ENCODE measurements around the gene CDK5. TPM values are rescaled to one million over a fixed set of nuclear protein-coding genes. Genes with fewer than 3 reads are reported as not detected.
"Not testable (repeated sequence)": the region's sequence is repeated elsewhere in the genome, so short reads cannot be mapped to it uniquely, and the experiment has no call there.

The CDK5 gene
- total RNA-seq, 2 donors from 2014 or later, result 4.7 TPM

DNA sequence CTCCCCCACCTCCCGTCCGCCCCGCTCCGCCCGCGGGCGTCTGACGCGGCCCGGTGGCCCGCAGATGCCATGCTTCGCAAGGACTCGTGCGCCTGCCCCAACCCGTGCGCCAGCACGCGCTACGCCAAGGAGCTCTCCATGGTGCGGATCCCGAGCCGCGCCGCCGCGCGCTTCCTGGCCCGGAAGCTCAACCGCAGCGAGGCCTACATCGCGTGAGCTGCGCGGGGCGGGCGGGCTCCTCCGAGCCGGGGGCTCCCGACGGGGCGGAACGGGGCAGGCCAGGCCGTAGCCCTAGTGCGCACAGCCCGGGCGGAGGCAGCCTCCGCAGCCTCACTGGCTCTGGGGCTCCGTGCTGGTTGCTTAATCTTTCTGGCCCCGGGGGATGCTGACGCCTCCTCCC lies 6.6 kb downstream of the CDK5 start:
- peaks cover 16% of the 10 kb centered on the region for H3K4me1 Mint-ChIP-seq
- DNase-seq (peak; percentile 30 to 49 (median 40)), ATAC-seq (peak; percentile 89)
- H3K4me3 Mint-ChIP-seq, result no peak overlapping the region
- H3K9me3 ChIP-seq (ENCODE audit: control insufficient read depth, low read length, poor library complexity, severe bottlenecking), result no peaks in the 10 kb centered on the region
- H3K27ac Mint-ChIP-seq, result no peak overlapping the region
- peaks cover 5% of the 10 kb centered on the region for H3K27me3 Mint-ChIP-seq
- H3K36me3 Mint-ChIP-seq (ENCODE audit: low read depth), result no peaks in the 10 kb centered on the region

GRCh38 chr7:151048911-151049463 lies 8.7 kb downstream of the CDK5 start:
- no peak for DNase-seq
- Mint-ChIP-seq H3K27ac (no peak overlapping the region), H3K27me3 (peaks cover 5% of the 10 kb centered on the region), H3K4me1 (peaks cover 13% of the 10 kb centered on the region), H3K36me3 (ENCODE audit: low read depth) (no peaks in the 10 kb centered on the region), H3K4me3 (no peak overlapping the region)
- no peak for ATAC-seq
- H3K9me3 ChIP-seq (ENCODE audit: control insufficient read depth, low read length, poor library complexity, severe bottlenecking), result no peaks in the 10 kb centered on the region

- peaks cover 10% of the 10 kb centered on the region for H3K4me1 Mint-ChIP-seq
- H3K27me3 Mint-ChIP-seq, result peaks cover 5% of the 10 kb centered on the region
- H3K27ac Mint-ChIP-seq, result no peak within 1 kb of the TSS
- H3K4me3 Mint-ChIP-seq, result no peak within 1 kb of the TSS
- ATAC-seq, result no peak
- no peaks in the 10 kb centered on the region for H3K9me3 ChIP-seq (ENCODE audit: control insufficient read depth, low read length, poor library complexity, severe bottlenecking)
- no peaks in the 10 kb centered on the region for H3K36me3 Mint-ChIP-seq (ENCODE audit: low read depth)
- DNase-seq, result no peak
Observed at GRCh38 chr7:151047976-151048815, 9.5 kb downstream of the CDK5 start, which contains the start of gene ASIC3. Gene ASIC3 (plus strand): TSS chr7:151048531. CDS start chr7:151048886, 355 bp downstream.

GRCh38 chr7:151046603-151047573 lies 10.8 kb downstream of the CDK5 start:
- H3K9me3 ChIP-seq (ENCODE audit: control insufficient read depth, low read length, poor library complexity, severe bottlenecking), result no peaks in the 10 kb centered on the region
- Mint-ChIP-seq H3K4me1 (peaks cover 4% of the 10 kb centered on the region), H3K4me3 (no peak overlapping the region), H3K27ac (no peak overlapping the region), H3K27me3 (no peaks in the 10 kb centered on the region), H3K36me3 (ENCODE audit: low read depth) (no peaks in the 10 kb centered on the region)
- ATAC-seq (no peak), DNase-seq (no peak)

DNA sequence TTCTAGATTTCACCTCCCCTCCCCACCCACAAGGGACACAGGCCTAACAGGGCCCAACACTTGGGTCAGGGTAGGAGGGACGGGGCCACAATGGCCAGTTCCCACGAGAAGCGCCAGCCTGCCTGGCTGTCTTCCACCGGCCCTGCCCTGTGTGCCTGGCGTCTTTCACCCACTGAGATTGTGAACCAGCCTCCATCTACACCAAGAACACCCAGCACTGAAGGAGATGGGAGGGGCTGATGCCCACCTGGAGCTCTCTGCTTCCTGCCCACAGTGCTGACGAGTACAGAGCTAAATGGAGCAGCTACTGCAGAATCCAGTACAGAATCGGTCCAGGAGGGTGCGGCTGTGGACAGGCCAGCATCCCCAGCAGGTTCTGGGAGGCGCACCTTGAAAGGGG lies 11.7 kb downstream of the CDK5 start:
- no peaks in the 10 kb centered on the region for H3K36me3 Mint-ChIP-seq (ENCODE audit: low read depth)
- DNase-seq (no peak), ATAC-seq (no peak)
- no peaks in the 10 kb centered on the region for H3K27me3 Mint-ChIP-seq
- H3K27ac Mint-ChIP-seq, result no peak overlapping the region
- H3K9me3 ChIP-seq (ENCODE audit: control insufficient read depth, low read length, poor library complexity, severe bottlenecking), result no peaks in the 10 kb centered on the region
- H3K4me3 Mint-ChIP-seq, result no peak overlapping the region
- H3K4me1 Mint-ChIP-seq, result peaks cover 2% of the 10 kb centered on the region

DNA sequence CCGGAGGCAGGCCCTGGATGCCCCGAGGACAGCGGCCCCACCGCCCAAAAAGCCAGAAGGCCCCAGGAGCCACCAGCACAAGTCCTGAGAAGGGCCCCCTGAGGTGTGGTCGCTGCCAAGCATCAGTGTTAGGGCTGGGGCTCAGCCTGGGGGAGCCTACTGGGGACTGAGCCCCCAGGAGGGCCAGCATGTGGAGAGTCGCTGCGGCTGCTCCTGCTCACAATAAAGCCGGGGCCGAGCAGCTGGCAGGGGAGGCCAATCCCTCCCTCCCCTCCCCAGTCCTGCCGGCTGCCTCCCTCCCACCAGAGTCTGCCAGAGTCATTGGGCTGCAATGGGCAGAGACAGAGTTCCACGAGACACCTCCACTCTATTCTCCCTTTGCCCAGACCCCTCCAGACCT lies 12.4 kb downstream of the CDK5 start:
- no peaks in the 10 kb centered on the region for H3K27me3 Mint-ChIP-seq
- H3K4me3 Mint-ChIP-seq, result no peak overlapping the region
- no peak for DNase-seq
- no peak overlapping the region for H3K27ac Mint-ChIP-seq
- peaks cover 2% of the 10 kb centered on the region for H3K4me1 Mint-ChIP-seq
- no peaks in the 10 kb centered on the region for H3K36me3 Mint-ChIP-seq (ENCODE audit: low read depth)
- no peaks in the 10 kb centered on the region for H3K9me3 ChIP-seq (ENCODE audit: control insufficient read depth, low read length, poor library complexity, severe bottlenecking)
- ATAC-seq, result no peak

GRCh38 chr7:151043959-151044358 lies 13.7 kb downstream of the CDK5 start:
- no peaks in the 10 kb centered on the region for H3K36me3 Mint-ChIP-seq (ENCODE audit: low read depth)
- no peaks in the 10 kb centered on the region for H3K9me3 ChIP-seq (ENCODE audit: control insufficient read depth, low read length, poor library complexity, severe bottlenecking)
- H3K4me3 Mint-ChIP-seq, result no peak overlapping the region
- H3K4me1 Mint-ChIP-seq, result peaks cover 10% of the 10 kb centered on the region
- peak overlapping the region; percentile 34 for H3K27ac Mint-ChIP-seq
- DNase-seq, result no peak
- no peak for ATAC-seq
- H3K27me3 Mint-ChIP-seq, result no peaks in the 10 kb centered on the region

- not testable (repeated sequence) for H3K4me1 Mint-ChIP-seq; ATAC-seq; H3K36me3 Mint-ChIP-seq (ENCODE audit: low read depth); H3K9me3 ChIP-seq (ENCODE audit: control insufficient read depth, low read length, poor library complexity, severe bottlenecking); H3K27ac Mint-ChIP-seq; H3K4me3 Mint-ChIP-seq; H3K27me3 Mint-ChIP-seq; DNase-seq
Observed at GRCh38 chr7:151043449-151043848, 14.2 kb downstream of the CDK5 start.

DNA sequence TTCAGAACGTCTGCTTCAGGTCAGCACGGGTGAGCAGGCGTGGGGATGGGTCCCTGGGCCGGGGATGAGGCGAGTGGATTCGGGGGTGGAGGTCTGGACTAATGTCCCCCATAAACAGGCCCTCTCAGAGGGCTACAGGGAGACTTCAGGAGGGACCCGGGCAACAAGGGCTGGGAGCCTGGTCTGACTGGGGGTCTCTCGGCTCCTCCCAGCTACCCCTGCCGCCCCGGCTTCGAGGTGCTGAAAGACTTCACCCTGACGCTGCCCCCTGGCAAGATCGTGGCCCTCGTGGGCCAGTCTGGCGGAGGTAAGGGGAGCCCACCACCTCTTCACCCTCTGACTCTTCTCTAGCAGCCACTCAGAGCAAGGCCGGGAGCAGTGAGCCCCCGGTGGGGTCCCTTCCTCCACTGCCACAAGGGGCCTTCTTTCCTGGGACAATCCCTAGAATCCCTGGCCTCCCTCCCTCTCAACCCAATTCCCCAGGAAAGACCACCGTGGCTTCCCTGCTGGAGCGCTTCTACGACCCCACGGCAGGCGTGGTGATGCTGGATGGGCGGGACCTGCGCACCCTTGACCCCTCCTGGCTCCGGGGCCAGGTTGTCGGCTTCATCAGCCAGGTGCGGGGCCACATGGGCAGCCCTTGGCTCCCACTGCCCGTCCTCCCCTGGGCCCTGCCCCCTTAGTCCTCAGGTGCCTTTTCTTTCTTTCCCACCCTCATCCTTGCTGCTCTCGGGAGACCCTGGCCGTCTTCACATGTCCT lies 16.9 kb downstream of the CDK5 start:
- H3K9me3 ChIP-seq (ENCODE audit: control insufficient read depth, low read length, poor library complexity, severe bottlenecking), result no peaks in the 10 kb centered on the region
- no peak overlapping the region for H3K27ac Mint-ChIP-seq
- no peak overlapping the region for H3K4me3 Mint-ChIP-seq
- H3K36me3 Mint-ChIP-seq (ENCODE audit: low read depth), result peaks cover 3% of the 10 kb centered on the region
- no peak for DNase-seq
- ATAC-seq, result no peak
- peaks cover 10% of the 10 kb centered on the region for H3K4me1 Mint-ChIP-seq
- no peaks in the 10 kb centered on the region for H3K27me3 Mint-ChIP-seq

- ATAC-seq, result no peak
- Mint-ChIP-seq H3K36me3 (ENCODE audit: low read depth) (peaks cover 3% of the 10 kb centered on the region), H3K4me3 (no peak overlapping the region), H3K27ac (peak overlapping the region; percentile 59), H3K27me3 (no peaks in the 10 kb centered on the region), H3K4me1 (peaks cover 10% of the 10 kb centered on the region)
- no peak for DNase-seq
- H3K9me3 ChIP-seq (ENCODE audit: control insufficient read depth, low read length, poor library complexity, severe bottlenecking), result no peaks in the 10 kb centered on the region
Observed at GRCh38 chr7:151039850-151040548, 17.7 kb downstream of the CDK5 start.

DNA sequence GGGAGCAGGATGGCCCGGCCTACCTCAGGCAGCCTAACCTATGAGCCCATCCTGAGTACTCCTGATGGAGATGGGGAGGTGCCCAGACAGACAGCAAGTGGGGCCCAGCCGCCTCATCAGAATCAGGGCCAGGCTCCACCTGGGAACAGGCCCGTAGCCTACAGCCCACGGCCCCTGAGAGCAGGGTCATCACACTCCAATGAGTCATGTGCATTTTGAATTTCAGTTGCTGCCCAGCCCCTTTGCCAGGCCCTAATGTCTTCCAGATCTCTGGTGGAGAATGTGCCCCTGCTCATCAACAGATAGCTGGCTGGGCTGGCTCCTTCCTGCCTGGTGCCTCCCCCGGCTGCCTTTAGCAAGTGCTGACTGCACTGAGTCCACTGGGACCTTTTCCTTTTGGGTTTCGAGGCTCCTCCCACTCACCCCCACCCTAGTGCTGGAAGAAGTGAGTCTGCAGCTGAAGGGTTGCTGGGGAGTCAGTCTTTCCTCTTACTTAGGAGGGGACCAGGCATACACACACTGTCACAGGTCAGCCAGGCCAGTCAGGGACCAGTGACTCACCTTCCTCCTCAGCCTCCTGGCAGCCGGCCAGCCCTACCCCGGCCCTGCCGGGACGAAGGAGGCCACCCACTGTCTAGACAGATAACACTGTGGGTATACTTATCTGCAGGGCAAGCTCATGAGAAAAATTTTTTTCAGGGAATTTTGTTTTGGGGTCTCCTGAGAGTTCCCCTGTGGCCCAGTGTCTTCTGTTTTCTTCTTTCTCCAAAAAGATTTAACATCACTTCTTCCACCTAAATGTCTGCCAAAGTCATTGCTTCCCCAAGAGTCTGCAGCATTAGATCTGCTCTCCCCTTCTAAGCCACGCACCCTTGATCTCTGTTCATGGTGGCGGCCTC lies 18.5 kb downstream of the CDK5 start:
- Mint-ChIP-seq H3K27me3 (no peaks in the 10 kb centered on the region), H3K4me3 (no peak overlapping the region), H3K27ac (peak overlapping the region; percentile 59), H3K36me3 (ENCODE audit: low read depth) (peaks cover 3% of the 10 kb centered on the region), H3K4me1 (peaks cover 10% of the 10 kb centered on the region)
- peak in 1 of 3 donors; percentile 32 for DNase-seq
- H3K9me3 ChIP-seq (ENCODE audit: control insufficient read depth, low read length, poor library complexity, severe bottlenecking), result no peaks in the 10 kb centered on the region
- ATAC-seq, result peak; percentile 59

All from T-helper 17 cell (primary cell).